ENCODE results near the gene TPP1.

DNA sequence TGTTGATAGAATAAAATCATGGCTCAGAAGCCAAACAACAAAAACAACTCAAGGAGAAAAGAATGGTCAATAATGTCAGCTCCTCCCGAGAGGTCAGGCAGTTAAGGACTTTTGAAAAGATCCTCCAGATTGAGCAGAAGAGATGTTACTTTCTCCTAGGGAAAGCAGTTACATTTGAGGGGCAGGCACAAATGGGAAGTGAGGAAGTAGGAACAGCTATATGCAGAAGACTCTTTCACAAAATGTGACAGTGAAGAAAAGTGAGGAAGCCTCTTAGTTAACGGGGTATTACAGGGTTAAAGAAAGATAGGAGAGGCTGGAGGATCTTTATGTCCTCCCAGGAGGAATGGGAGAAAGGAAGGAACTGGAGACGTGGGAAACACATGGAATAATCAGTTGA, 33.0 kb upstream of the TPP1 start:
- no peak for TF ChIP-seq CREM (IDR thresholded peaks at IDR 0.05; ENCODE audit: low read depth)
- TF ChIP-seq POLR2AphosphoS5 (IDR thresholded peaks at IDR 0.05; ENCODE audit: control insufficient read depth, insufficient read depth, low read depth, low read length) = no peak
- TF ChIP-seq MCM2 (IDR thresholded peaks at IDR 0.05; ENCODE audit: low read depth) = no peak
- TF ChIP-seq, protein P1, sequence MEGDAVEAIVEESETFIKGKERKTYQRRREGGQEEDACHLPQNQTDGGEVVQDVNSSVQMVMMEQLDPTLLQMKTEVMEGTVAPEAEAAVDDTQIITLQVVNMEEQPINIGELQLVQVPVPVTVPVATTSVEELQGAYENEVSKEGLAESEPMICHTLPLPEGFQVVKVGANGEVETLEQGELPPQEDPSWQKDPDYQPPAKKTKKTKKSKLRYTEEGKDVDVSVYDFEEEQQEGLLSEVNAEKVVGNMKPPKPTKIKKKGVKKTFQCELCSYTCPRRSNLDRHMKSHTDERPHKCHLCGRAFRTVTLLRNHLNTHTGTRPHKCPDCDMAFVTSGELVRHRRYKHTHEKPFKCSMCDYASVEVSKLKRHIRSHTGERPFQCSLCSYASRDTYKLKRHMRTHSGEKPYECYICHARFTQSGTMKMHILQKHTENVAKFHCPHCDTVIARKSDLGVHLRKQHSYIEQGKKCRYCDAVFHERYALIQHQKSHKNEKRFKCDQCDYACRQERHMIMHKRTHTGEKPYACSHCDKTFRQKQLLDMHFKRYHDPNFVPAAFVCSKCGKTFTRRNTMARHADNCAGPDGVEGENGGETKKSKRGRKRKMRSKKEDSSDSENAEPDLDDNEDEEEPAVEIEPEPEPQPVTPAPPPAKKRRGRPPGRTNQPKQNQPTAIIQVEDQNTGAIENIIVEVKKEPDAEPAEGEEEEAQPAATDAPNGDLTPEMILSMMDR (IDR thresholded peaks at IDR 0.05 in 2 of 3, conservative IDR thresholded peaks at IDR 0.05 in 1 of 3; ENCODE audit: insufficient read depth in 2 of 3, low read depth in 1 of 3, low read length in 3 of 3) = no peak
- TF ChIP-seq, protein P2, sequence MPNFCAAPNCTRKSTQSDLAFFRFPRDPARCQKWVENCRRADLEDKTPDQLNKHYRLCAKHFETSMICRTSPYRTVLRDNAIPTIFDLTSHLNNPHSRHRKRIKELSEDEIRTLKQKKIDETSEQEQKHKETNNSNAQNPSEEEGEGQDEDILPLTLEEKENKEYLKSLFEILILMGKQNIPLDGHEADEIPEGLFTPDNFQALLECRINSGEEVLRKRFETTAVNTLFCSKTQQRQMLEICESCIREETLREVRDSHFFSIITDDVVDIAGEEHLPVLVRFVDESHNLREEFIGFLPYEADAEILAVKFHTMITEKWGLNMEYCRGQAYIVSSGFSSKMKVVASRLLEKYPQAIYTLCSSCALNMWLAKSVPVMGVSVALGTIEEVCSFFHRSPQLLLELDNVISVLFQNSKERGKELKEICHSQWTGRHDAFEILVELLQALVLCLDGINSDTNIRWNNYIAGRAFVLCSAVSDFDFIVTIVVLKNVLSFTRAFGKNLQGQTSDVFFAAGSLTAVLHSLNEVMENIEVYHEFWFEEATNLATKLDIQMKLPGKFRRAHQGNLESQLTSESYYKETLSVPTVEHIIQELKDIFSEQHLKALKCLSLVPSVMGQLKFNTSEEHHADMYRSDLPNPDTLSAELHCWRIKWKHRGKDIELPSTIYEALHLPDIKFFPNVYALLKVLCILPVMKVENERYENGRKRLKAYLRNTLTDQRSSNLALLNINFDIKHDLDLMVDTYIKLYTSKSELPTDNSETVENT (CRISPR knock-in tag; IDR thresholded peaks at IDR 0.05) = no peak
- no peak for TF ChIP-seq RFX5 (IDR thresholded peaks at IDR 0.05; ENCODE audit: low read depth, low read length)
- TF ChIP-seq, protein P3, sequence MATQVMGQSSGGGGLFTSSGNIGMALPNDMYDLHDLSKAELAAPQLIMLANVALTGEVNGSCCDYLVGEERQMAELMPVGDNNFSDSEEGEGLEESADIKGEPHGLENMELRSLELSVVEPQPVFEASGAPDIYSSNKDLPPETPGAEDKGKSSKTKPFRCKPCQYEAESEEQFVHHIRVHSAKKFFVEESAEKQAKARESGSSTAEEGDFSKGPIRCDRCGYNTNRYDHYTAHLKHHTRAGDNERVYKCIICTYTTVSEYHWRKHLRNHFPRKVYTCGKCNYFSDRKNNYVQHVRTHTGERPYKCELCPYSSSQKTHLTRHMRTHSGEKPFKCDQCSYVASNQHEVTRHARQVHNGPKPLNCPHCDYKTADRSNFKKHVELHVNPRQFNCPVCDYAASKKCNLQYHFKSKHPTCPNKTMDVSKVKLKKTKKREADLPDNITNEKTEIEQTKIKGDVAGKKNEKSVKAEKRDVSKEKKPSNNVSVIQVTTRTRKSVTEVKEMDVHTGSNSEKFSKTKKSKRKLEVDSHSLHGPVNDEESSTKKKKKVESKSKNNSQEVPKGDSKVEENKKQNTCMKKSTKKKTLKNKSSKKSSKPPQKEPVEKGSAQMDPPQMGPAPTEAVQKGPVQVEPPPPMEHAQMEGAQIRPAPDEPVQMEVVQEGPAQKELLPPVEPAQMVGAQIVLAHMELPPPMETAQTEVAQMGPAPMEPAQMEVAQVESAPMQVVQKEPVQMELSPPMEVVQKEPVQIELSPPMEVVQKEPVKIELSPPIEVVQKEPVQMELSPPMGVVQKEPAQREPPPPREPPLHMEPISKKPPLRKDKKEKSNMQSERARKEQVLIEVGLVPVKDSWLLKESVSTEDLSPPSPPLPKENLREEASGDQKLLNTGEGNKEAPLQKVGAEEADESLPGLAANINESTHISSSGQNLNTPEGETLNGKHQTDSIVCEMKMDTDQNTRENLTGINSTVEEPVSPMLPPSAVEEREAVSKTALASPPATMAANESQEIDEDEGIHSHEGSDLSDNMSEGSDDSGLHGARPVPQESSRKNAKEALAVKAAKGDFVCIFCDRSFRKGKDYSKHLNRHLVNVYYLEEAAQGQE (IDR thresholded peaks at IDR 0.05; ENCODE audit: borderline replicate concordance) = no peak
- TF ChIP-seq, protein P3 (CRISPR knock-in tag; IDR thresholded peaks at IDR 0.05; ENCODE audit: low read depth) = no peak
- no peak for TF ChIP-seq EZH2 (IDR thresholded peaks at IDR 0.05; ENCODE audit: borderline replicate concordance, low read depth, low read length)
- no peak for TF ChIP-seq ZNF316 (IDR thresholded peaks at IDR 0.05)
- no peak for TF ChIP-seq KLF13 (tag; IDR thresholded peaks at IDR 0.05; ENCODE audit: borderline replicate concordance, low read depth)
- TF ChIP-seq RAD21 (CRISPR knock-in tag; conservative IDR thresholded peaks at IDR 0.05 in 1 of 2, IDR thresholded peaks at IDR 0.05 in 1 of 2) = no peak
- TF ChIP-seq WHSC1 (IDR thresholded peaks at IDR 0.05; ENCODE audit: low read length) = no peak
- no peak for TF ChIP-seq GATA2 (CRISPR knock-in tag; IDR thresholded peaks at IDR 0.05)

Data from K562 (cell line).